ENCODE measurements around the gene ZBTB8B. TPM values are rescaled to one million over a fixed set of nuclear protein-coding genes. Genes with fewer than 3 reads are reported as not detected.

Gene ZBTB8B
- total RNA-seq, 1 donor from 2014 or later, result not detected

- H3K4me1 Mint-ChIP-seq (ENCODE audit: low read depth), result peaks cover 7% of the 10 kb centered on the region
- H3K9me3 Mint-ChIP-seq, result no peaks in the 10 kb centered on the region
- intact Hi-C loops (cut with micrococcal nuclease), result no loop called here
- no peak overlapping the region for H3K27ac Mint-ChIP-seq
- H3K36me3 Mint-ChIP-seq (ENCODE audit: low read depth), result no peaks in the 10 kb centered on the region
- peak overlapping the region; percentile 62 for H3K4me3 Mint-ChIP-seq (ENCODE audit: low read depth)
- DNase-seq (ENCODE audit: low spot score), result peak; percentile 10
- peaks cover 45% of the 10 kb centered on the region for H3K27me3 Mint-ChIP-seq (ENCODE audit: low read depth)
Observed at GRCh38 chr1:32500387-32501209, 35.7 kb downstream of the ZBTB8B start.

- H3K4me1 Mint-ChIP-seq (ENCODE audit: low read depth), result peaks cover 7% of the 10 kb centered on the region
- no peak overlapping the region for H3K27ac Mint-ChIP-seq
- no peaks in the 10 kb centered on the region for H3K9me3 Mint-ChIP-seq
- DNase-seq (ENCODE audit: low spot score), result no peak
- no peaks in the 10 kb centered on the region for H3K36me3 Mint-ChIP-seq (ENCODE audit: low read depth)
- H3K4me3 Mint-ChIP-seq (ENCODE audit: low read depth), result peak overlapping the region; percentile 2
- intact Hi-C loops (cut with micrococcal nuclease), result no loop called here
- H3K27me3 Mint-ChIP-seq (ENCODE audit: low read depth), result peaks cover 44% of the 10 kb centered on the region
Observed at GRCh38 chr1:32501865-32502264, 37.0 kb downstream of the ZBTB8B start.

GRCh38 chr1:32503153-32503552, 38.3 kb downstream of the ZBTB8B start:
- no peaks in the 10 kb centered on the region for H3K36me3 Mint-ChIP-seq (ENCODE audit: low read depth)
- intact Hi-C loops (cut with micrococcal nuclease), result no loop called here
- H3K9me3 Mint-ChIP-seq, result no peaks in the 10 kb centered on the region
- H3K4me3 Mint-ChIP-seq (ENCODE audit: low read depth), result no peak overlapping the region
- no peak overlapping the region for H3K27ac Mint-ChIP-seq
- H3K27me3 Mint-ChIP-seq (ENCODE audit: low read depth), result peaks cover 37% of the 10 kb centered on the region
- H3K4me1 Mint-ChIP-seq (ENCODE audit: low read depth), result peaks cover 7% of the 10 kb centered on the region
- no peak for DNase-seq (ENCODE audit: low spot score)

GRCh38 chr1:32507021-32507420, 42.1 kb downstream of the ZBTB8B start:
- intact Hi-C loops (cut with micrococcal nuclease), result no loop called here
- Mint-ChIP-seq H3K27me3 (ENCODE audit: low read depth) (peaks cover 24% of the 10 kb centered on the region), H3K4me1 (ENCODE audit: low read depth) (no peaks in the 10 kb centered on the region), H3K36me3 (ENCODE audit: low read depth) (no peaks in the 10 kb centered on the region), H3K9me3 (no peaks in the 10 kb centered on the region), H3K27ac (no peak overlapping the region), H3K4me3 (ENCODE audit: low read depth) (no peak overlapping the region)
- DNase-seq (ENCODE audit: low spot score), result no peak

- intact Hi-C loops (cut with micrococcal nuclease), result no loop called here
- no peak overlapping the region for H3K4me3 Mint-ChIP-seq (ENCODE audit: low read depth)
- H3K36me3 Mint-ChIP-seq (ENCODE audit: low read depth), result no peaks in the 10 kb centered on the region
- no peak overlapping the region for H3K27ac Mint-ChIP-seq
- no peaks in the 10 kb centered on the region for H3K4me1 Mint-ChIP-seq (ENCODE audit: low read depth)
- no peak for DNase-seq (ENCODE audit: low spot score)
- H3K9me3 Mint-ChIP-seq, result no peaks in the 10 kb centered on the region
- H3K27me3 Mint-ChIP-seq (ENCODE audit: low read depth), result peaks cover 27% of the 10 kb centered on the region
Observed at GRCh38 chr1:32508761-32509160, 43.9 kb downstream of the ZBTB8B start.

- no peaks in the 10 kb centered on the region for H3K36me3 Mint-ChIP-seq (ENCODE audit: low read depth)
- H3K27ac Mint-ChIP-seq, result no peak overlapping the region
Observed at GRCh38 chr1:32509939-32510338, 45.1 kb downstream of the ZBTB8B start.

More at GRCh38 chr1:32509939-32510338, 45.1 kb downstream of the ZBTB8B start:
- no peak for DNase-seq (ENCODE audit: low spot score)
- intact Hi-C loops (cut with micrococcal nuclease), result no loop called here
- Mint-ChIP-seq H3K4me3 (ENCODE audit: low read depth) (no peak overlapping the region), H3K9me3 (no peaks in the 10 kb centered on the region), H3K4me1 (ENCODE audit: low read depth) (no peaks in the 10 kb centered on the region), H3K27me3 (ENCODE audit: low read depth) (peaks cover 28% of the 10 kb centered on the region)

Other genes starting within 250 kb of the ZBTB8B start
- 10.7 and 12.1 TPM in 2 replicates for gene TMEM234, start 242.7 kb upstream of the ZBTB8B start, total RNA-seq
- gene EIF3I, start 242.7 kb upstream of the ZBTB8B start, total RNA-seq, result 287 and 293 TPM in 2 replicates
- gene FAM167B, start 217.8 kb upstream of the ZBTB8B start, total RNA-seq, result 0.78 and 0.80 TPM in 2 replicates
- gene LCK, start 213.8 kb upstream of the ZBTB8B start, total RNA-seq, result 221 and 232 TPM in 2 replicates
- 179 and 195 TPM in 2 replicates for gene HDAC1, start 173.0 kb upstream of the ZBTB8B start, total RNA-seq
- 42.5 and 45.0 TPM in 2 replicates for gene MARCKSL1, start 128.8 kb upstream of the ZBTB8B start, total RNA-seq
- 5.4 and 6.1 TPM in 2 replicates for gene FAM229A, start 102.6 kb upstream of the ZBTB8B start, total RNA-seq
- 1.1 TPM in 2 replicates for gene TSSK3, start 102.5 kb upstream of the ZBTB8B start, total RNA-seq
- 48.9 and 54.3 TPM in 2 replicates for gene BSDC1, start 70.6 kb upstream of the ZBTB8B start, total RNA-seq
- gene ZBTB8A, start 74.4 kb downstream of the ZBTB8B start, total RNA-seq, result 0.90 and 0.96 TPM in 2 replicates
- gene ZBTB8OS, start 185.5 kb downstream of the ZBTB8B start, total RNA-seq, result 48.0 and 49.8 TPM in 2 replicates
- gene RBBP4, start 186.1 kb downstream of the ZBTB8B start, total RNA-seq, result 325 TPM in 2 replicates
- not detected in 2 replicates for gene SYNC, start 237.7 kb downstream of the ZBTB8B start, total RNA-seq